SU-DHL-6 (cell line): ENCODE results near the gene ZBTB21.

ENCODE experiments used
- H2AFZ ChIP-seq: fragments of 200-600 bp; sonication (generic); 2 replicates; pipeline ENCODE4 v1.6.1; 2014; ENCODE audit warnings: low read depth, mild to moderate bottlenecking, moderate library complexity, mixed read lengths, antibody characterized with exemption, low read length; ENCODE audit not compliant: severe bottlenecking
- H3F3A ChIP-seq: fragments of 200-600 bp; shearing (Covaris generic); 2 replicates; pipeline ENCODE4 v1.6.0; 2016; ENCODE audit warnings: antibody characterized with exemption, mild to moderate bottlenecking; ENCODE audit not compliant: insufficient read depth
- H3K27ac ChIP-seq: fragments of 200-600 bp; sonication (generic); 2 replicates; pipeline ENCODE4 v1.5.1; 2016; ENCODE audit warnings: low read depth, mild to moderate bottlenecking, low read length, moderate library complexity, mixed read lengths
- H3K27me3 ChIP-seq: fragments of 200-600 bp; sonication (generic), shearing (Covaris generic); 2 replicates; pipeline ENCODE4 v1.6.0; 2014; ENCODE audit warnings: mild to moderate bottlenecking, low read length
- H3K36me3 ChIP-seq: fragments of 200-600 bp; sonication (generic); 2 replicates; pipeline ENCODE4 v1.6.1; 2014; ENCODE audit warnings: mild to moderate bottlenecking, low read length, mixed read lengths
- H3K4me2 ChIP-seq: fragments of 300-600, 200-600 bp; shearing (Covaris generic), sonication (generic); 2 replicates; pipeline ENCODE4 v1.6.0; 2014; ENCODE audit warnings: low read length, low read depth, mild to moderate bottlenecking; ENCODE audit not compliant: poor library complexity, severe bottlenecking
- H3K4me3 ChIP-seq: fragments of 200-600 bp; sonication (generic); 2 replicates; pipeline ENCODE4 v1.5.1; 2014; ENCODE audit warnings: antibody characterized with exemption, low read length, mild to moderate bottlenecking, mixed read lengths; ENCODE audit not compliant: insufficient read depth, poor library complexity, severe bottlenecking
- H3K79me2 ChIP-seq: fragments of 200-600 bp; sonication (generic); 2 replicates; pipeline ENCODE4 v1.6.1; 2014; ENCODE audit warnings: mild to moderate bottlenecking, low read length, moderate library complexity; ENCODE audit not compliant: insufficient read depth
- H3K9ac ChIP-seq: fragments of 200-600 bp; sonication (generic); 2 replicates; pipeline ENCODE4 v1.7.0; 2014; ENCODE audit warnings: mild to moderate bottlenecking, low read length
- H3K9me2 ChIP-seq: fragments of 200-600 bp; sonication (generic); replicated peaks from 2 replicates; pipeline ENCODE4 v1.6.1; 2014; ENCODE audit warnings: low read length; ENCODE audit not compliant: insufficient read depth
- H3K9me3 ChIP-seq: fragments of 200-600 bp; sonication (generic); 2 replicates; pipeline ENCODE4 v1.6.1; 2014; ENCODE audit warnings: low read length, mixed read lengths; ENCODE audit not compliant: insufficient read depth
- H4K20me1 ChIP-seq: fragments of 200-600 bp; sonication (generic); 2 replicates; pipeline ENCODE4 v1.6.1; 2014; ENCODE audit warnings: low read depth, mild to moderate bottlenecking, antibody characterized with exemption, low read length, moderate library complexity, mixed read lengths
- CTCF ChIP-seq: fragments of 200-600 bp; sonication (generic); IDR thresholded peaks from one replicate; pipeline ENCODE4 v1.5.1; 2017; ENCODE audit warnings: antibody characterized with exemption, mild to moderate bottlenecking, low read length, moderate library complexity; ENCODE audit not compliant: insufficient read depth, poor library complexity, severe bottlenecking
- EZH2phosphoT487 ChIP-seq: fragments of 200-600 bp; sonication (generic), shearing (Covaris generic); conservative IDR thresholded peaks from 2 replicates; pipeline ENCODE4 v1.6.1; 2018; ENCODE audit warnings: mild to moderate bottlenecking, antibody characterized with exemption, low read length, moderate library complexity, mixed read lengths

The ZBTB21 gene

GRCh38 chr21:42013931-42014330 lies 3.8 kb upstream of the ZBTB21 start:
- Histone ChIP-seq H2AFZ (no peak overlapping the region), H3F3A (peaks cover 16% of the 10 kb centered on the region), H3K79me2 (no peaks in the 10 kb centered on the region), H3K4me3 (no peak overlapping the region), H3K9ac (no peak overlapping the region), H3K4me2 (no peak overlapping the region), H3K9me2 (no peaks in the 10 kb centered on the region), H3K27me3 (no peaks in the 10 kb centered on the region), H3K27ac (no peak overlapping the region), H4K20me1 (no peaks in the 10 kb centered on the region), H3K36me3 (no peaks in the 10 kb centered on the region), H3K9me3 (no peaks in the 10 kb centered on the region)
- TF ChIP-seq EZH2phosphoT487: no peak
- TF ChIP-seq CTCF: no peak

GRCh38 chr21:42013376-42013775 lies 3.2 kb upstream of the ZBTB21 start:
- Histone ChIP-seq H3K36me3 (no peaks in the 10 kb centered on the region), H3K27me3 (no peaks in the 10 kb centered on the region), H3K79me2 (no peaks in the 10 kb centered on the region), H2AFZ (no peak overlapping the region), H3K9me3 (no peaks in the 10 kb centered on the region), H3K9me2 (no peaks in the 10 kb centered on the region), H3K27ac (no peak overlapping the region), H3F3A (peaks cover 21% of the 10 kb centered on the region), H3K4me3 (no peak overlapping the region), H3K4me2 (no peak overlapping the region), H3K9ac (no peak overlapping the region), H4K20me1 (no peaks in the 10 kb centered on the region)
- TF ChIP-seq CTCF: no peak
- no peak for TF ChIP-seq EZH2phosphoT487

- Histone ChIP-seq H4K20me1 (no peaks in the 10 kb centered on the region), H3K79me2 (no peaks in the 10 kb centered on the region), H3K4me3 (no peak overlapping the region), H3K9me3 (no peaks in the 10 kb centered on the region), H3K4me2 (no peak overlapping the region), H3F3A (peaks cover 21% of the 10 kb centered on the region), H3K9me2 (no peaks in the 10 kb centered on the region), H3K27me3 (no peaks in the 10 kb centered on the region), H3K27ac (no peak overlapping the region), H3K36me3 (no peaks in the 10 kb centered on the region), H3K9ac (no peak overlapping the region), H2AFZ (no peak overlapping the region)
- TF ChIP-seq EZH2phosphoT487 (no peak), CTCF (no peak)
These were observed 2.7 kb upstream of the ZBTB21 start for GRCh38 chr21:42012763-42013329.

- H3K4me2 ChIP-seq: no peak overlapping the region
- H3K27me3 ChIP-seq: no peaks in the 10 kb centered on the region
- H3K4me3 ChIP-seq: no peak overlapping the region
- no peak overlapping the region for H3K9ac ChIP-seq
- H4K20me1 ChIP-seq: no peaks in the 10 kb centered on the region
- no peaks in the 10 kb centered on the region for H3K9me2 ChIP-seq
- TF ChIP-seq CTCF: no peak
- TF ChIP-seq EZH2phosphoT487: no peak
- no peak overlapping the region for H3K27ac ChIP-seq
- H3K36me3 ChIP-seq: no peaks in the 10 kb centered on the region
- H3K9me3 ChIP-seq: no peaks in the 10 kb centered on the region
- H3F3A ChIP-seq: peaks cover 21% of the 10 kb centered on the region
- H3K79me2 ChIP-seq: no peaks in the 10 kb centered on the region
- H2AFZ ChIP-seq: no peak overlapping the region
These were observed 2.2 kb upstream of the ZBTB21 start for GRCh38 chr21:42012344-42012743.
